CD4-positive, alpha-beta T cell treated with Interleukin-4 for 4 hours (primary cell): ENCODE measurements around the gene DHRS7.
"Not testable (repeated sequence)": the region's sequence is repeated elsewhere in the genome, so short reads cannot be mapped to it uniquely, and the experiment has no call there.

ENCODE experiments used
- DNase-seq: peaks from one replicate; pipeline ENCODE4 v3.0.0-alpha.2; 2020

Gene DHRS7

GRCh38 chr14:60116181-60116580 is 49.0 kb downstream of the DHRS7 start:
- no peak for DNase-seq

DNA sequence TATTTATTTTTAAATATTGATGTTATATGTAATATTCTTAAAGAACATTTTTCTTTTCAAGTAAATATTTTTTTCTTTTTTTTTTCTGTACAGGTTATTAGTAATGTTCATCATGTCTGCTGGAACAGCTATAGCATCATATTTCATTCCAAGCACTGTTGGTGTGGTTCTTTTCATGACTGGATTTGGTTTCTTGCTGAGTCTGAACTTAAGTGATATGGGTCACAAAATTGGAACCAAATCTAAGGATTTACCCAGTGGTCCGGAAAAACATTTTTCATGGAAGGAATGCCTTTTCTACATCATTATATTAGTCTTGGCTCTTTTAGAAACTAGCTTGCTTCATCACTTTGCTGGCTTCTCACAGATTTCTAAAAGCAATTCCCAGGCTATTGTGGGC is 50.3 kb downstream of the DHRS7 start:
- no peak for DNase-seq

- no peak for DNase-seq
Measured at GRCh38 chr14:60111732-60112131, 53.5 kb downstream of the DHRS7 start.

DNA sequence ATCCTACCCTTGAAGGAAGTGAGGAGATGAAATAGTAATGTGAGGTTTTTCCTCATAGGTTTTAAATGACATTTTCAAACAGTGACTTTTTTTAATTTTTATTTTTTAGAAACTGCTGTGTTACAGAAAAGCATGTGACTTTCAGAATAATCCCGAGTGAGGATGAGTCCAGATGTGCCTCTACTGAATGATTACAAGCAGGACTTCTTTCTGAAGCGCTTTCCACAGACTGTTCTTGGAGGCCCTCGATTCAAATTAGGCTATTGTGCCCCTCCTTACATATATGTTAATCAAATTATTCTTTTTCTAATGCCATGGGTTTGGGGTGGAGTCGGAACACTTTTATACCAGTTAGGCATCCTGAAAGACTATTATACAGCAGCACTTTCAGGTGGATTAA is 57.7 kb downstream of the DHRS7 start:
- DNase-seq: no peak

GRCh38 chr14:60106339-60106738 is 58.9 kb downstream of the DHRS7 start:
- DNase-seq: no peak

DNA sequence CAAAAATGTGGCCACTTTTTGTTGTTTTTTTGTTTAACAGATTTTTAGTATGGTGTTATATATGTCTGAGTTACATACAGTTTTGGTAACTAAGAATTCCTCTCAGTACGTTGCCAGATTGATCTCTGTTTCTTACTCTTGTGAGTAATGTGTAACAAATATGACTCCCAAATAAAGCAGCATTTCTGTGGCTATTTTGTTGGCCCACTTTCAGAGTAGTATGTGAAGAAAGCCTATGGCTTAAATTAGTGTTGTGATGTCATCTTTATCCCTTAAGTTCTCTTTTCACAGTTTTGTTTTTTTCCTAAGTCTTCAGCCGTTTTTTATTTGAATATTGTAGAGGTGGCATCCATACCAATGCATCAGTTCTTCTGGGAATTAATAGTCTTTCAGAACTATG is 62.8 kb downstream of the DHRS7 start:
- DNase-seq: no peak

DNA sequence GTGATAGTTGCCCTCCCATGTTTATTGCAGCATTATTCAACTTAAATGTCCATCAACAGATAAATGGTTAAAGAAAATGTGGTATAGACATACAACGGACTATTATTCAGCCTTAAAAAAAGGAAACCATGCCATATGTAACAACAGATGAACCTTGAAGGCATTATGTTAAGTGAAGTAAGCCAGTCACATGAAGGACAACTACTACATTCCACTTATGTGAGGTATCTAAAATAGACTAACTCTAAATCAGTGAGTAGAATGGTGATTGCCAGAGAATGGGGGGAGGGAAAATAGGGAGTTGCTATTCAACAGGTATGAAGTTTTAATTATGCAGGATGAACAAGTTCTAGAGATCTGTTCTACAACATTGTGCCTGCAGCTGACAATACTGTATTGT is 63.4 kb downstream of the DHRS7 start:
- no peak for DNase-seq

- DNase-seq: not testable (repeated sequence)
Measured at GRCh38 chr14:60099855-60100254, 65.3 kb downstream of the DHRS7 start.

GRCh38 chr14:60097974-60098373 is 67.2 kb downstream of the DHRS7 start:
- DNase-seq: no peak

DNA sequence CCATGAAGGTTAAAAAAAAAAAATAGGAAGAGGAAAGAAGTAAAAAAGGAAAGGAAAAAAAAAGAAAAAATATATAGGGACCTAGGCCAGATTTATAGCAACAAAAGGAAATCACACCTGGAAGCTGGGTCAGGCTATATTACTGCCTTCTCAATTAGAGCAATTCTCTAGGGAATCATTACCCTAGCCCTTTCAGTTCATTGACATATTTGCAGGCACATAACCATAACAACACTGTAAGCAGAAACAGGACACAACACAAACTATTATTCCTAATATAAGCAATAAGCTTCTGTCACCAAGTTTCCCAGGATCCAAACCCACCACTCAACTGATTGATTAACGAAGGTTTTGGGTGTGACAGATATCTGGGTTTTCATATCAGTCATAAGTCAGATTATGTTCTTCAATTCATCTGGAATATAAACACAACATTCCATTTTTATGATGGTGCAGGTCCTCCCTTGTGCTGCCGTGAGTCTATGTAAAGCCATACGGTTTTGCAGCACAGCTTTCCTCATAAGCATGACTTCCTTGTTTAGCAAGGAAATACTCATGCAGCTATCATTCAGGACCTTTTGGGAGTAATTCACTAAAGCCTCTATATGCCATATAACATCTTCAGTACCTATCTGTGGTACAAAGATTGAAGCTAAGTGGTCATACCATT is 69.3 kb downstream of the DHRS7 start:
- DNase-seq: no peak

GRCh38 chr14:60095231-60095630 is 70.0 kb downstream of the DHRS7 start:
- DNase-seq: no peak

DNA sequence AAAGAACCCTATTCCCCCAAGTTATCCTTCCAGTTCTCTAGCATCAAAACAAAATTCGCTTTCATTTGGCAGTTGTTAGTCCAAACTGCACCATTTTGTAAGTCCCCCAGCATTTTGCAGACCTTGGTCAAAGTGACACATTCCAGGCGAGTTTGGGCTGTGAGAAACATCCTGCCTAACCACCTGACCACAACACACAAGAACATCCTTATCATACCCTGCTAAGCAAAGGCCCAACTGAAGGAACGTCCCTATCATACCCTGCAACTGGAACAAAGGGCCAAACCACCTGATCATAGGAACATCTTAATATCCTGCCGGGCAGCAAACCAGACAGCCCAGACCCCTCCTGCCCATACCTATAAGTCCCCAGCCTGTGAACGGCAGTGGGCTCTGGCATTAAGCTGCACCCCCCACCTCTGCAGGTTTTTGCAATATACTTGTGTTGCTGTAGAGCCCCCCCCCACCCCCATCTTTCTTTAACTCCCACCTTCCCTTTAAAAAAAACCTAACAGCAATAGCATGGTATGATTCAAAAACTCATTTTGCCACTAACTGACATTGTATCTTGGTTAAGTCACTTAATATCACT is 70.8 kb downstream of the DHRS7 start:
- DNase-seq: peak; percentile 19
